Mesenchymal stem cell (in vitro differentiated cells and primary cell): ENCODE results near the gene GMPPA.

Experiments used
- DNase-seq: peaks from one replicate; pipeline ENCODE4 v3.0.0-alpha.2; 2013
- H2AFZ ChIP-seq: one replicate; pipeline ENCODE4 v1.6.1; 2013; ENCODE audit warnings: low read depth, mild to moderate bottlenecking, control low read depth, inconsistent platforms, low read length, moderate library complexity
- H2AK5ac ChIP-seq: 2 replicates; pipeline ENCODE4 v1.6.1; 2013; ENCODE audit warnings: low read length, moderate library complexity, mild to moderate bottlenecking, inconsistent platforms; ENCODE audit not compliant: severe bottlenecking
- H2BK120ac ChIP-seq: one replicate; pipeline ENCODE4 v1.6.1; 2013; ENCODE audit warnings: low read depth, mild to moderate bottlenecking, inconsistent platforms, low read length, moderate library complexity
- H2BK12ac ChIP-seq, 2 experiments: one replicate each; pipeline ENCODE4 v1.6.1; 2013; ENCODE audit warnings: inconsistent platforms in 2 of 2, low read length in 2 of 2, mild to moderate bottlenecking in 2 of 2, moderate library complexity in 2 of 2, control low read depth in 1 of 2
- H2BK15ac ChIP-seq: one replicate; pipeline ENCODE4 v1.6.1; 2013; ENCODE audit warnings: mild to moderate bottlenecking, low read depth, inconsistent platforms; ENCODE audit not compliant: poor library complexity, severe bottlenecking
- H2BK5ac ChIP-seq: 2 replicates; pipeline ENCODE4 v1.6.1; 2013; ENCODE audit warnings: low read depth, mild to moderate bottlenecking, low read length, control low read depth, inconsistent platforms; ENCODE audit not compliant: poor library complexity, severe bottlenecking
- H3K14ac ChIP-seq, 2 experiments: one replicate each; pipeline ENCODE4 v1.6.1; 2013; ENCODE audit warnings: inconsistent platforms in 2 of 2, low read length in 2 of 2, control low read depth in 1 of 2, mild to moderate bottlenecking in 1 of 2, moderate library complexity in 1 of 2
- H3K18ac ChIP-seq, 2 experiments: one replicate each; pipeline ENCODE4 v1.6.1; 2013; ENCODE audit warnings: inconsistent platforms in 2 of 2, low read length in 2 of 2, control low read depth in 1 of 2, low read depth in 1 of 2, mild to moderate bottlenecking in 1 of 2
- H3K23ac ChIP-seq, 2 experiments: one replicate each; pipeline ENCODE4 v1.6.1; 2013; ENCODE audit warnings: inconsistent platforms in 2 of 2, low read length in 2 of 2, mild to moderate bottlenecking in 2 of 2, moderate library complexity in 2 of 2, control low read depth in 1 of 2
- H3K27ac ChIP-seq: 2 replicates; pipeline ENCODE4 v1.5.1; 2013; ENCODE audit warnings: mild to moderate bottlenecking, moderate library complexity, low read length, control low read depth, inconsistent platforms; ENCODE audit not compliant: poor library complexity, severe bottlenecking
- H3K27me3 ChIP-seq, 2 experiments: 2 replicates each; pipeline versions ENCODE4 v1.6.1 to v1.7.0; 2013; ENCODE audit warnings: low read length in 2 of 2, mild to moderate bottlenecking in 2 of 2, moderate library complexity in 2 of 2, control low read depth in 1 of 2, inconsistent platforms in 1 of 2; ENCODE audit not compliant: control insufficient read depth in 1 of 2, insufficient read depth in 1 of 2
- H3K36me3 ChIP-seq, 2 experiments: 2 replicates each; pipeline versions ENCODE4 v1.6.1 to v1.7.0; 2013; ENCODE audit warnings: low read length in 2 of 2, control low read depth in 1 of 2, inconsistent platforms in 1 of 2, low read depth in 1 of 2, mild to moderate bottlenecking in 1 of 2; ENCODE audit not compliant: insufficient read depth in 2 of 2, control insufficient read depth in 1 of 2
- H3K4ac ChIP-seq, 2 experiments: one replicate each; pipeline ENCODE4 v1.6.1; 2013; ENCODE audit warnings: inconsistent platforms in 2 of 2, low read length in 2 of 2, mild to moderate bottlenecking in 2 of 2, moderate library complexity in 2 of 2, control low read depth in 1 of 2, low read depth in 1 of 2
- H3K4me1 ChIP-seq: 2 replicates; pipeline ENCODE4 v1.6.1; 2013; ENCODE audit warnings: low read depth, low read length, control low read depth; ENCODE audit not compliant: control insufficient read depth, insufficient read depth
- H3K4me2 ChIP-seq: 2 replicates; pipeline ENCODE4 v1.6.1; 2013; ENCODE audit warnings: low read length, mild to moderate bottlenecking, inconsistent platforms; ENCODE audit not compliant: poor library complexity, severe bottlenecking
- H3K4me3 ChIP-seq, 2 experiments: 2 replicates each; pipeline versions ENCODE4 v1.5.1 to v1.7.0; 2013; ENCODE audit warnings: low read length in 2 of 2, mild to moderate bottlenecking in 2 of 2, control low read depth in 1 of 2, low read depth in 1 of 2; ENCODE audit not compliant: insufficient read depth in 1 of 2
- H3K79me1 ChIP-seq: replicated peaks from 2 replicates; pipeline ENCODE4 v1.6.1; 2013; ENCODE audit warnings: mild to moderate bottlenecking, control low read depth, low read length, inconsistent platforms; ENCODE audit not compliant: poor library complexity, severe bottlenecking
- H3K9ac ChIP-seq: 2 replicates; pipeline ENCODE4 v1.7.0; 2013; ENCODE audit warnings: mild to moderate bottlenecking, low read length, moderate library complexity
- H3K9me3 ChIP-seq: 2 replicates; pipeline ENCODE4 v1.7.0; 2013; ENCODE audit warnings: mild to moderate bottlenecking, low read length; ENCODE audit not compliant: control insufficient read depth
- H4K8ac ChIP-seq: one replicate; pipeline ENCODE4 v1.6.1; 2013; ENCODE audit warnings: inconsistent platforms, mild to moderate bottlenecking, low read length, moderate library complexity
- H4K91ac ChIP-seq: one replicate; pipeline ENCODE4 v1.6.1; 2013; ENCODE audit warnings: mild to moderate bottlenecking, low read length, inconsistent platforms
- WGBS: methylation state at CpG from one replicate; pipeline ENCODE4 v1.1.7; 2013; ENCODE audit warnings: mixed read lengths; 5-methylcytosine and 5-hydroxymethylcytosine counted together

The GMPPA gene

DNA sequence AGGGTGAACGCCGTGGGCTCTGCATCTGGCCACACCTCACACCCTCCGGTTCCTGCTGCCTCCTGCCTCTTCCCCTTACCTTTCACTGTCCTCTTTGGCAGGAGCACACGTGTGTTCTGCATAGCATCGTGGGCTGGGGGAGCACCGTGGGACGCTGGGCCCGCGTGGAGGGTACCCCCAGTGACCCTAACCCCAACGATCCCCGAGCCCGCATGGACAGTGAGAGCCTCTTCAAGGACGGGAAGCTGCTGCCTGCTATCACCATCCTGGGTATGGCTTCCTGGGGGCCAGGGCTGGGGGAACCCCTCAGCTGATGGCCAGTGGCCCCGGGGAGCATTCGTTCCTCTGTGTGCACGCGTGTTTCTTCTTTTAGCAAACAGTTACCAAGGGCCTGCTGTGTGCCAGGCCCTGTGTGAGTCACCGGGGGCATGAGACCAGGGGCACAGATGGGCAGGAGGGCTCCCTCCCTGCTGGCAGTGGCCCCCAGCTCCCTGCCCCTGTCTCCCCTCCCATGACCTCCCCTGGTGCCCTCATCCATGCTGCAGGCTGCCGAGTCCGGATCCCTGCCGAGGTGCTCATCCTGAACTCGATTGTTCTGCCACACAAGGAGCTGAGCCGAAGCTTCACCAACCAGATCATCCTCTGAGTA, 7.6 kb downstream of the GMPPA start:
- Histone ChIP-seq H2AFZ (no peak overlapping the region), H3K27ac (no peak overlapping the region), H3K4me3 (no peak overlapping the region), H3K4me1 (peaks cover 37% of the 10 kb centered on the region), H2AK5ac (no peak overlapping the region), H2BK12ac (no peak overlapping the region), H3K9ac (no peak overlapping the region), H2BK5ac (no peak overlapping the region), H2BK120ac (no peak overlapping the region), H3K4ac (no peak overlapping the region), H3K27me3 (peaks cover 11% of the 10 kb centered on the region in 2 experiments), H4K91ac (no peak overlapping the region), H3K18ac (no peak overlapping the region), H3K14ac (no peak overlapping the region), H2BK15ac (no peak overlapping the region), H3K9me3 (no peaks in the 10 kb centered on the region), H3K79me1 (peaks cover 12% of the 10 kb centered on the region), H3K4me2 (no peak overlapping the region), H3K36me3 (peaks cover 54 to 62% of the 10 kb centered on the region in 2 experiments), H3K23ac (no peak overlapping the region), H4K8ac (no peak overlapping the region)
- DNase-seq: no peak
- WGBS: 86% methylated on average over 23 of the region's 23 CpGs

- Histone ChIP-seq H2BK120ac (no peak overlapping the region), H3K23ac (no peak overlapping the region), H4K91ac (no peak overlapping the region), H3K9me3 (no peaks in the 10 kb centered on the region), H3K4me2 (no peak overlapping the region), H3K79me1 (peaks cover 5% of the 10 kb centered on the region), H3K27ac (no peak overlapping the region), H2BK15ac (no peak overlapping the region), H3K4me3 (no peak overlapping the region), H3K4me1 (peaks cover 31% of the 10 kb centered on the region), H3K9ac (no peak overlapping the region), H2BK5ac (no peak overlapping the region), H2AFZ (no peak overlapping the region), H3K4ac (no peak overlapping the region), H3K14ac (no peak overlapping the region), H3K36me3 (peaks cover 48 to 55% of the 10 kb centered on the region in 2 experiments), H3K18ac (no peak overlapping the region), H2BK12ac (no peak overlapping the region), H4K8ac (no peak overlapping the region), H3K27me3 (peaks cover 17 to 18% of the 10 kb centered on the region in 2 experiments), H2AK5ac (no peak overlapping the region)
- DNase-seq: no peak
- WGBS: 71% methylated on average over 17 of the region's 17 CpGs
These were observed 8.3 kb downstream of the GMPPA start for GRCh38 chr2:219506802-219507526.

- H3K4me2 ChIP-seq: no peak overlapping the region
These were observed 9.1 kb downstream of the GMPPA start for GRCh38 chr2:219507581-219508443.

GRCh38 chr2:219508444-219508734, 9.7 kb downstream of the GMPPA start:
- H3K27me3 ChIP-seq: peaks cover 31 to 32% of the 10 kb centered on the region in 2 experiments
- H3K79me1 ChIP-seq: peaks cover 3% of the 10 kb centered on the region
- H3K9me3 ChIP-seq: no peaks in the 10 kb centered on the region
- H3K4me2 ChIP-seq: no peak overlapping the region
- H3K36me3 ChIP-seq: peaks cover 36 to 47% of the 10 kb centered on the region in 2 experiments
- H4K8ac ChIP-seq: no peak overlapping the region
- no peak overlapping the region for H2AK5ac ChIP-seq
- no peak overlapping the region for H2BK15ac ChIP-seq
- H2BK5ac ChIP-seq: no peak overlapping the region
- H3K18ac ChIP-seq: no peak overlapping the region
- H3K27ac ChIP-seq: no peak overlapping the region
- H2AFZ ChIP-seq: no peak overlapping the region
- H4K91ac ChIP-seq: no peak overlapping the region
- no peak overlapping the region for H2BK12ac ChIP-seq
- no peak overlapping the region for H3K4ac ChIP-seq
- no peak overlapping the region for H3K23ac ChIP-seq
- H3K9ac ChIP-seq: no peak overlapping the region
- WGBS: 65% methylated on average over 2 of the region's 4 CpGs
- H3K4me3 ChIP-seq: no peak overlapping the region
- no peak overlapping the region for H2BK120ac ChIP-seq
- H3K4me1 ChIP-seq: peaks cover 32% of the 10 kb centered on the region
- no peak for DNase-seq
- H3K14ac ChIP-seq: no peak overlapping the region

More at GRCh38 chr2:219507581-219508443, 9.1 kb downstream of the GMPPA start:
- Histone ChIP-seq H3K36me3 (peaks cover 39 to 51% of the 10 kb centered on the region in 2 experiments), H2BK12ac (no peak overlapping the region), H2BK15ac (peak overlapping the region; percentile 16), H3K9ac (no peak overlapping the region), H4K8ac (no peak overlapping the region), H3K27ac (no peak overlapping the region), H3K27me3 (peaks cover 25 to 26% of the 10 kb centered on the region in 2 experiments), H3K23ac (no peak overlapping the region), H3K4me1 (peaks cover 32% of the 10 kb centered on the region), H3K4me3 (no peak overlapping the region), H3K14ac (no peak overlapping the region), H2AFZ (no peak overlapping the region), H3K79me1 (peaks cover 3% of the 10 kb centered on the region), H2BK5ac (no peak overlapping the region), H3K4ac (no peak overlapping the region), H3K18ac (no peak overlapping the region), H2AK5ac (no peak overlapping the region), H2BK120ac (no peak overlapping the region), H3K9me3 (no peaks in the 10 kb centered on the region), H4K91ac (no peak overlapping the region)
- 70% methylated on average over 7 of the region's 8 CpGs for WGBS
- no peak for DNase-seq
